Measurements from ENCODE around the gene MLST8. TPM values are rescaled to one million over a fixed set of nuclear protein-coding genes. Genes with fewer than 3 reads are reported as not detected.

The MLST8 gene
- total and polyA plus RNA-seq, 2 donors (not counting 3 experiments of a cell fraction or from before 2014, with no cell fraction given) = 36.9 to 129 TPM

DNA sequence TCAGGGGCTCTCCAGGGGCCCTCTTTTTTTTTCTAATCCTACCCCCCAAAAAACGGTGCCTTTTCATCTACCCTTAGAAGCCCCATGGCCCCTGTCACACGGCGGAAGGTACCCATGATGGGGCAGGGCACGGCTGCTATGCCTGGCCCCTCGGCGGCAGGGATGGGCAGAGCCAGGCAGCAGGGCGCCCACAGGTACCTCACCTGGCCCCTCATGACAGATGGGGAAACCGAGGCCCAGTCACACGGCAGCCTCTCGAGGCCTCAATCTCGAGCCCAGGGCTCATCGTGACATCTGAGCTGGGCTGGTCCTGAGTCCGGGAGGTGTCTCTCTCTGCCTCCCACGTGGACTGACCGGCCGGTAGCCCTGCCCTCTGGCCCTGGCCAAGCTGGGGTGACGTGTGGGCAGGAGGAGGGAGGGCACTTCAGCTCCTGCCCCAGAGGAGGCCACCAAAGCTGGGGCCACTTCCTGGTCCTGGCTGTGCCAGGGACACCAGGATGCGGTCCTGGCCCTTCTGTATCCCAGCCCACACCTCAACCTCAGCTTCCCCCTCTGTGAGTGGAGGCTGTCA, 38.1 kb upstream of the MLST8 start:
- Histone ChIP-seq H3K4me1 (ENCODE audit: control insufficient read depth, extremely low read depth, insufficient read depth, low read length) (peaks cover 22% of the 10 kb centered on the region), H3K27ac (ENCODE audit: insufficient read depth, low read depth, low read length) (no peak overlapping the region), H2AFZ (ENCODE audit: low read depth, low read length) (no peak overlapping the region), H3K9me1 (replicated peaks; ENCODE audit: control insufficient read depth, extremely low read depth, insufficient read depth, low read length) (no peaks in the 10 kb centered on the region), H3K36me3 (ENCODE audit: control insufficient read depth in 2 of 2, extremely low read depth in 1 of 2, insufficient read depth in 2 of 2, low read length in 2 of 2) (peaks cover 10 to 34% of the 10 kb centered on the region in 2 experiments), H3K4me2 (ENCODE audit: insufficient read depth, low read length) (no peak overlapping the region), H3K4me3 (replicated peaks in 1 of 3; ENCODE audit: insufficient read depth in 1 of 3, low read depth in 1 of 3, low read length in 3 of 3) (no peak overlapping the region), H3K79me2 (ENCODE audit: control insufficient read depth, insufficient read depth, low read length) (peaks cover 59% of the 10 kb centered on the region), H3K9me3 (replicated peaks; ENCODE audit: control insufficient read depth, insufficient read depth, low read length) (no peaks in the 10 kb centered on the region), H4K20me1 (replicated peaks; ENCODE audit: control insufficient read depth, extremely low read depth, insufficient read depth, low read length) (no peaks in the 10 kb centered on the region), H3K27me3 (ENCODE audit: control insufficient read depth in 2 of 2, insufficient read depth in 2 of 2, low read length in 2 of 2) (no peaks in the 10 kb centered on the region), H3K9ac (replicated peaks; ENCODE audit: extremely low read depth, insufficient read depth, low read length) (no peak overlapping the region)
- intact Hi-C loops (cut with micrococcal nuclease) (no loop called here), dilution Hi-C loops (cut with MboI; ENCODE audit: extremely low pct_ligation_motif_present, low sequenced_read_pairs) (loop anchor here (25.0 kb wide), 1 partner anchor 130 kb away; the partner anchor contains the start of genes NHERF2, NTHL1 and TSC2)
- DNase-seq (ENCODE audit: low read depth, low spot score) (no peak), FAIRE-seq (no peak)
- TF ChIP-seq MYC (IDR thresholded peaks at IDR 0.05; ENCODE audit: low read depth, low read length) (no peak), POLR2AphosphoS5 (IDR thresholded peaks at IDR 0.05; ENCODE audit: insufficient read depth, low read depth, low read length) (no peak)
- ChIA-PET POLR2A (interaction anchor here (2.9 kb wide), 1 partner anchor 12 kb away, joined by 15 read pairs; the partner anchor contains the start of gene TRAF7), CTCF (interaction anchor here (1.3 to 1.4 kb wide), 2 partner anchors 8 to 27 kb away, joined by 4 read pairs; no protein-coding TSS in a partner anchor)
- no TSS peak for BruUV-seq (replicated peaks)

DNA sequence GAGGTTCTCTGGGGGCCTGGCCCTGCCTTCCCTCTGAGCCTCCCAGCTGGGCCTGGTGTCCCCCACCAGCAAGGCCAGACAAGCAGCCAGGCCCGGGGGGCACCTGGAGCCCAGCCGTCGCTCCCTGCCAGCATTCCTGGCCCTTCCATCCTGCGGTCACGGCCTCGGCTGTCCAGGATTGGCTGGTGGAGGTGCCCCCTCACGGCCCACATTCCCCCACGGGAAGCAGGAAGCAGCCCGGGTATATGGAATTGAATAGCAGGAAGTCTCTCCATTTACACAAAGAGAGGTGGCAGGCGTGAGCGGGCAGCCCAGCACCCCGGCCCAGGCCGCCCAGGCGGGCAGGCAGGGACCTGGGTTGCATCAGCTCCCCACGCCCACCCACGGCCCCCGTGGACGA, 35.2 kb upstream of the MLST8 start:
- Histone ChIP-seq H3K4me2 (ENCODE audit: insufficient read depth, low read length) (peak overlapping the region; percentile 65), H3K79me2 (ENCODE audit: control insufficient read depth, insufficient read depth, low read length) (peaks cover 52% of the 10 kb centered on the region), H3K9ac (replicated peaks; ENCODE audit: extremely low read depth, insufficient read depth, low read length) (peak overlapping the region; percentile 91), H3K9me3 (replicated peaks; ENCODE audit: control insufficient read depth, insufficient read depth, low read length) (no peaks in the 10 kb centered on the region), H3K27me3 (ENCODE audit: control insufficient read depth in 2 of 2, insufficient read depth in 2 of 2, low read length in 2 of 2) (no peaks in the 10 kb centered on the region), H3K36me3 (ENCODE audit: control insufficient read depth in 2 of 2, extremely low read depth in 1 of 2, insufficient read depth in 2 of 2, low read length in 2 of 2) (peaks cover 17 to 55% of the 10 kb centered on the region in 2 experiments), H3K27ac (ENCODE audit: insufficient read depth, low read depth, low read length) (peak overlapping the region; percentile 99), H3K4me3 (replicated peaks in 1 of 3; ENCODE audit: insufficient read depth in 1 of 3, low read depth in 1 of 3, low read length in 3 of 3) (peak overlapping the region; percentile 40 to 71 (median 57)), H4K20me1 (replicated peaks; ENCODE audit: control insufficient read depth, extremely low read depth, insufficient read depth, low read length) (no peaks in the 10 kb centered on the region), H2AFZ (ENCODE audit: low read depth, low read length) (no peak overlapping the region), H3K9me1 (replicated peaks; ENCODE audit: control insufficient read depth, extremely low read depth, insufficient read depth, low read length) (no peaks in the 10 kb centered on the region), H3K4me1 (ENCODE audit: control insufficient read depth, extremely low read depth, insufficient read depth, low read length) (peaks cover 24% of the 10 kb centered on the region)
- FAIRE-seq (peak; percentile 99), DNase-seq (ENCODE audit: low read depth, low spot score) (peak; percentile 95)
- POLR2A ChIA-PET = interaction anchor here (0.5 to 2.2 kb wide), 5 partner anchors 11 to 28 kb away, joined by 3 to 32 read pairs (median 4); partner anchors contain the start of gene TRAF7
- CTCF ChIA-PET = interaction anchor here (1.4 to 2.2 kb wide), 4 partner anchors 11 to 82 kb away, joined by 5 to 14 read pairs (median 9); partner anchors contain the start of genes ECI1 and TRAF7
- intact Hi-C loops (cut with micrococcal nuclease) (loop anchor here (1.0 to 2.0 kb wide), 3 partner anchors 15 to 81 kb away; partner anchors contain the start of genes E4F1, ECI1 and TRAF7), dilution Hi-C loops (cut with MboI; ENCODE audit: extremely low pct_ligation_motif_present, low sequenced_read_pairs) (loop anchor here (25.0 kb wide), 1 partner anchor 133 kb away; the partner anchor contains the start of genes NHERF2, NTHL1 and TSC2)
- TF ChIP-seq FOS (IDR thresholded peaks at IDR 0.05; ENCODE audit: borderline replicate concordance, insufficient read depth, low read length) = no peak
- TF ChIP-seq POLR2A (IDR thresholded peaks at IDR 0.05; ENCODE audit: low read depth, low read length) = peak; percentile 91
- no peak for TF ChIP-seq JUN (IDR thresholded peaks at IDR 0.05; ENCODE audit: borderline replicate concordance, insufficient read depth, insufficient read length, low read depth)
- TF ChIP-seq GATA2 (IDR thresholded peaks at IDR 0.05; ENCODE audit: insufficient read depth, insufficient read length, low read depth, low read length) = no peak
- TF ChIP-seq, protein P1, sequence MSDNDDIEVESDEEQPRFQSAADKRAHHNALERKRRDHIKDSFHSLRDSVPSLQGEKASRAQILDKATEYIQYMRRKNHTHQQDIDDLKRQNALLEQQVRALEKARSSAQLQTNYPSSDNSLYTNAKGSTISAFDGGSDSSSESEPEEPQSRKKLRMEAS (IDR thresholded peaks at IDR 0.05; ENCODE audit: insufficient read depth, insufficient read length) = peak; percentile 8
- no peak for TF ChIP-seq EZH2 (IDR thresholded peaks at IDR 0.05; ENCODE audit: borderline replicate concordance, low read depth, low read length, severe bottlenecking)
- no peak for TF ChIP-seq MYC (IDR thresholded peaks at IDR 0.05; ENCODE audit: low read depth, low read length)
- TF ChIP-seq, protein P2, sequence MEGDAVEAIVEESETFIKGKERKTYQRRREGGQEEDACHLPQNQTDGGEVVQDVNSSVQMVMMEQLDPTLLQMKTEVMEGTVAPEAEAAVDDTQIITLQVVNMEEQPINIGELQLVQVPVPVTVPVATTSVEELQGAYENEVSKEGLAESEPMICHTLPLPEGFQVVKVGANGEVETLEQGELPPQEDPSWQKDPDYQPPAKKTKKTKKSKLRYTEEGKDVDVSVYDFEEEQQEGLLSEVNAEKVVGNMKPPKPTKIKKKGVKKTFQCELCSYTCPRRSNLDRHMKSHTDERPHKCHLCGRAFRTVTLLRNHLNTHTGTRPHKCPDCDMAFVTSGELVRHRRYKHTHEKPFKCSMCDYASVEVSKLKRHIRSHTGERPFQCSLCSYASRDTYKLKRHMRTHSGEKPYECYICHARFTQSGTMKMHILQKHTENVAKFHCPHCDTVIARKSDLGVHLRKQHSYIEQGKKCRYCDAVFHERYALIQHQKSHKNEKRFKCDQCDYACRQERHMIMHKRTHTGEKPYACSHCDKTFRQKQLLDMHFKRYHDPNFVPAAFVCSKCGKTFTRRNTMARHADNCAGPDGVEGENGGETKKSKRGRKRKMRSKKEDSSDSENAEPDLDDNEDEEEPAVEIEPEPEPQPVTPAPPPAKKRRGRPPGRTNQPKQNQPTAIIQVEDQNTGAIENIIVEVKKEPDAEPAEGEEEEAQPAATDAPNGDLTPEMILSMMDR (IDR thresholded peaks at IDR 0.05; ENCODE audit: extremely low read depth in 1 of 2, insufficient read depth in 1 of 2, low read depth in 1 of 2, low read length in 2 of 2) = peak in 1 of 2 donors; percentile 2
- TF ChIP-seq POLR2AphosphoS5 (IDR thresholded peaks at IDR 0.05; ENCODE audit: insufficient read depth, low read depth, low read length) = peak; percentile 96
- no TSS peak for BruUV-seq (replicated peaks)

Measured in endothelial cell of umbilical vein (primary cell).